Esophagus mucosa (tissue), 1 donor: ENCODE data around the gene PHKG2. TPM values are rescaled to one million over a fixed set of nuclear protein-coding genes. Genes with fewer than 3 reads are reported as not detected.

Experiments used
- ATAC-seq: fragments of 200-7000 bp; cut with Tn5 transposase; one replicate; pipeline ENCODE4 v1.9.1; 2020
- total RNA-seq: library from RNA; stranded (reverse); gene quantifications from one replicate; pipeline ENCODE4 v1.2.4, GENCODE V29; 2023
- donor health status: DM: yes; HTN: yes; CAD: no.

Gene PHKG2
- total RNA-seq, 1 donor from 2014 or later = 16.9 TPM

DNA sequence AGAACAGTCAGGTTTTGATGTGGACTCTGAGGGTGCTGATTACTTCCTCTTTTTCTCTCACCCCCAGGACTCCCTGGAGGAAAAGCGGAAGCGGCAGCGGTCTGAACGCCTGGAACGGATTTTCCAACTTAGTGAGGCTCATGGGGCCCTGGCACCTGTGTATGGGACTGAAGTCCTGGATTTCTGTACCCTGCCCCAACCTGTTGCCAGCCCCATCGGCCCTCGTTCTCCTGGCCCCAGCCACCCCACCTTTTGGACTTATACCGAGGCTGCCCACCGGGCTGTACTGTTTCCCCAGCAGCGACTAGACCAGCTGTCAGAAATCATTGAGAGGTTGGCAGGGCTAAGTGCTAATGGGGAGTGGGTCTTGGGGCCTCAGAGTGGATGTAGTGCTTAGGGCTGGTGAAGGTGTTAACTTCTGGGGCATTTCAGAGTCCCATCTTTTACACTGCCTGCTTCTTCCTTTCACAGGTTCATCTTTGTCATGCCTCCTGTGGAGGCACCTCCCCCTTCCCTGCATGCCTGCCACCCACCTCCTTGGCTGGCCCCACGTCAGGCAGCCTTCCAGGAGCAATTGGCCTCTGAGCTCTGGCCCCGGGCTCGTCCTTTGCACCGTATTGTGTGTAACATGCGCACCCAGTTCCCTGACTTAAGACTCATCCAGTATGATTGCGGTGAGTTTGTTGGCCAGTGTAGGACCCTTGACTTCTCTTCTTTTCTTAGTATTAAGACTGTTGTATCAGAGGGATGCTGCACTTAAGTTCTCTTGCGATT, 19.1 kb upstream of the PHKG2 start:
- no peak for ATAC-seq

DNA sequence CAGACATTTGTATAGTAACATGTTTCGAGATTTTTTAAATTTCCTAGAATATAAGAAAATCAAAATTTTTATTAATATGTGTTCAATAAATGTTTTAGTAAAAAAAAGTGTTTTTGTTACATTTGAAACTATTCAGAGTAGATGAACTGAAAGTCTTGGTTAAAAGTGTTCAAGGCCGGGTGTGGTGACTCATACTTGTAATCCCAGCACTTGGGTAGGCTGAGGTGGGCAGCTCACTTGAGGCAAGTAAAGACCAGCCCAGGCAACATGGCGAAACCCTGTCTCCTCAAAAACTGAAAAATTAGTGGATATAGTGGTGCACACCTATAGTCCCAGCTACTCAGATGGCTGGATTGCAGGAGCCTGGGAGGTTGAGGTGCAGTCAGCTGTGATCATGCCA, 16.8 kb upstream of the PHKG2 start:
- peak; percentile 27 for ATAC-seq

DNA sequence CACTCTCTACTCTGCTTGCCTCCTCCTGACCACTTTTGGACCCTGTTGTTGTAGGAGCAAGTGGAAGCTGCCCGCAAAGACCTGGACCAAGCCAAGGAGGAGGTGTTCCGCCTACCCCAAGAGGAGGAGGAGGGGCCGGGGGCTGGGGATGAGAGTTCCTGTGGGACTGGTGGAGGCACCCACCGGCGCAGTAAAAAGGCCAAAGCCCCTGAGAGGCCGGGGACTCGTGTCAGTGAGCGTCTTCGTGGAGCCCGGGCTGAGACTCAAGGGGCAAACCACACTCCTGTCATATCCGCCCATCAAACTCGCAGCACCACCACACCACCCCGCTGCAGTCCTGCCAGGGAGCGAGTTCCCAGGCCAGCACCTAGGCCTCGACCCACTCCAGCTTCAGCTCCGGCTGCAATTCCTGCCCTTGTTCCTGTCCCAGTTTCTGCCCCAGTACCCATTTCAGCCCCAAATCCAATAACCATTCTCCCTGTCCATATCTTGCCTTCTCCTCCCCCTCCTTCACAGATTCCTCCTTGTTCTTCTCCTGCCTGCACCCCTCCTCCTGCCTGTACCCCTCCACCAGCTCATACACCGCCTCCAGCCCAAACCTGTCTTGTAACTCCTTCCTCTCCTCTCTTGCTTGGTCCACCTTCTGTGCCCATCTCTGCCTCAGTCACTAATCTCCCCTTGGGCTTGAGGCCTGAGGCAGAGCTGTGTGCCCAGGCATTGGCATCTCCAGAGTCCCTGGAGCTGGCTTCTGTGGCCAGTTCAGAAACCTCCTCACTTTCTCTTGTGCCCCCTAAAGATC, 11.0 kb upstream of the PHKG2 start:
- no peak for ATAC-seq

DNA sequence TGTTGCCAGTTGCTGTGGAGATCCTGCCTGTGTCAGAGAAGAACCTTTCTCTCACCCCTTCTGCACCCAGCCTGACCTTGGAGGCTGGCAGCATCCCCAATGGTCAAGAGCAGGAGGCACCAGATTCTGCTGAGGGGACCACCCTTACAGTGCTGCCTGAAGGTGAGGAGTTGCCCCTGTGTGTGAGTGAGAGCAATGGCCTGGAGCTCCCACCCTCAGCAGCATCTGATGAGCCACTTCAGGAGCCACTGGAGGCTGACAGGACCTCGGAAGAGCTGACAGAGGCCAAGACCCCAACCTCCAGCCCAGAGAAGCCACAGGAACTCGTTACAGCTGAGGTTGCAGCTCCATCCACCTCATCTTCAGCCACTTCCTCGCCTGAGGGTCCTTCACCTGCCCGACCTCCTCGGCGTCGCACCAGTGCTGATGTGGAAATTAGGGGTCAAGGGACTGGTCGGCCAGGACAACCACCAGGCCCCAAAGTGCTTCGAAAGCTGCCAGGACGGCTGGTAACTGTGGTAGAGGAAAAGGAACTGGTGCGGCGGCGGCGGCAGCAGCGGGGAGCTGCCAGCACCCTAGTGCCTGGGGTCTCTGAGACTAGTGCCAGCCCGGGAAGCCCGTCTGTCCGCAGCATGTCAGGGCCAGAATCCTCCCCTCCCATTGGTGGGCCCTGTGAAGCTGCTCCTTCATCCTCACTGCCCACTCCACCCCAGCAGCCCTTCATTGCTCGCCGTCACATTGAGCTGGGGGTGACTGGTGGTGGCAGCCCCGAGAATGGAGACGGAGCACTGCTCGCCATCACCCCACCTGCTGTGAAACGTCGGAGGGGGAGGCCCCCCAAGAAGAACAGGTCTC, 10.2 kb upstream of the PHKG2 start:
- no peak for ATAC-seq

DNA sequence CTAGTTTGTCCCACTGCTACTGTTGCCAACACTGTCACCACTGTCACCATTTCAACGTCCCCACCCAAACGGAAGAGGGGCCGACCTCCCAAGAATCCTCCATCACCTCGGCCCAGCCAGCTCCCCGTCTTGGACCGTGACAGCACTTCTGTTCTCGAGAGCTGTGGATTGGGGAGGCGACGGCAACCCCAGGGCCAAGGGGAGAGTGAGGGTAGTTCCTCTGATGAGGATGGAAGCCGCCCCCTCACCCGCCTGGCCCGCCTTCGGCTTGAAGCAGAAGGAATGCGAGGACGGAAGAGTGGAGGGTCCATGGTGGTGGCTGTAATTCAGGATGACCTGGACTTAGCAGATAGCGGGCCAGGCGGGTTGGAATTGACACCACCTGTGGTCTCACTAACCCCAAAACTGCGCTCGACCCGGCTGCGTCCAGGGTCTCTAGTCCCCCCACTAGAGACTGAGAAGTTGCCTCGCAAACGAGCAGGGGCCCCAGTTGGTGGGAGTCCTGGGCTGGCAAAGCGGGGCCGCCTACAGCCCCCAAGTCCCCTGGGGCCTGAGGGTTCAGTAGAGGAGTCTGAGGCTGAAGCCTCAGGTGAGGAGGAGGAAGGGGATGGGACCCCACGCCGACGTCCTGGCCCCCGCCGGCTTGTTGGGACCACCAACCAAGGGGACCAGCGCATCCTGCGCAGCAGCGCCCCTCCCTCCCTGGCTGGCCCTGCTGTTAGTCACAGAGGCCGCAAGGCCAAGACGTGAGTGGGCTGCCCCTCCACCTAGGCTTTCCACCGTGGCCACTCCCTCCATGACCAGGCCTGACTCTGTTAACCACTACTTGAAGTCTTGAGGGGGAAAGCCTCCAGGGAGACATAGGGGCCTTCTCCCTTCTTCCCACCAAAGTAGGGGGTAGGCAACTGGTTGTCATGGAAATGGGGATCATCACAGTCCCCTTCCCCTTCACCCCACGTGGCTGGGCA, 9.0 kb upstream of the PHKG2 start:
- no peak for ATAC-seq

DNA sequence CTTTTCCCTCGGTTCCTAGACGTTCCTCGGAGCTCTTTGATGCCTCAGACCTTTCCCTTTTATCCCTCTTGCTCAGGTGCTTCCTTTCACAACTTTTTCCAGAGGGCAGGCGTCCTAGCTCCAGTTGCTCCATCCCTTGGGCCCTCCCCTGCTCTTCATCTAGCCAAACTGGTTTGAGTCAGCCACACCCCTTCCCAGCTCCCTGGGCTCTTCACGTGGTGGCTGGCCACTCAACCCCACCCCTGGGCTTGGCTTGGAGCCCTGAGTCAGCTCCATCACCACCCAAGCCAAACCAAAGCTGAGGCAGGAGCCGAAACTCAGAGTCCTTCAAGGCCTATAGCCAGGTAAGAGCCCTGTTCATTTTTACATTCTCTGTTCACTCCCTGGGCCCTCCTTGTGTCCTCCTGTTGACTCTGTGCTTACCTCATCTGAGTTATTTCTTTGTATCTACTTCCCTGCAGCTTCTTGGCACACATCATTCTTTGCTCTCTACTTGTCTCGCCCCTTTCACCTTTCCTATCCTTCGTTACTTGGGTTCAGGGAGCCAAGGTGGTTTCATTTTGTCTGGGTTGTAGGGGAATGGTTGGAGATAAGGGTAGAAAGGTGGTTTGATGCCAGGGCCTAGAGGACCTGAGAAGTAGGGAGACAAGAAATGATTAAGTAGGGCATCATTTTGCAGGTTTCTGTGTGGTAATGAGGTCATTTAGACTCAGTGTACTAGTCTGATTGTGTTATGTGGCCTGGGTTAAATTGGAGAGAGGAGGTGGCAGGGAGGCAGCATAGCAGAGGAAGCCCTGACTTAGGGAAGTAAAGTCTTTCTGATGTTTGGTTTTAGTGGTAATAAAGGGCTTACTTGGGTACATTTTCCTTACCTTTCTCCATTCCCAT, 7.6 kb upstream of the PHKG2 start:
- peak; percentile 93 for ATAC-seq

DNA sequence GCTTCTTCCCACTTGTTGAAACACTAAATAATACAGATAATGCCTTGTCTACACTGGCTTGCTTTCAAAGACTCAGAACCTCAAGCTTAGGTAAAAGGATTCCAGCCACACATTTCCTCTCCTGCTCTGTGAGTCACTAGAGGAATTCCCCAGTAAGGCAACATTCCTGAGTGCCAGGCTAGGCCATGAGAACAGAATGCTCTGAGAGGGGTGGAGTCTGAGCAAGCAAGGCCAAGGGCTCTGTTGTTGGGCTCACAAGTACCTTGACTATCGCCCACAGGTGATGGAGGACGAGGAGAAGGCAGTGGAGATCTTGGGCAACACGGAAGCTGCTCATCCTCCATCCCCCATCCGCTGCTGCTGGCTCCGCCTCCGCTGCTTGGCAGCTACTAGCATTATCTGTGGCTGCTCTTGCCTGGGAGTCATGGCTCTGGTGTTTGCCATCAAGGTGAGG, 6.7 kb upstream of the PHKG2 start:
- ATAC-seq = peak; percentile 92

DNA sequence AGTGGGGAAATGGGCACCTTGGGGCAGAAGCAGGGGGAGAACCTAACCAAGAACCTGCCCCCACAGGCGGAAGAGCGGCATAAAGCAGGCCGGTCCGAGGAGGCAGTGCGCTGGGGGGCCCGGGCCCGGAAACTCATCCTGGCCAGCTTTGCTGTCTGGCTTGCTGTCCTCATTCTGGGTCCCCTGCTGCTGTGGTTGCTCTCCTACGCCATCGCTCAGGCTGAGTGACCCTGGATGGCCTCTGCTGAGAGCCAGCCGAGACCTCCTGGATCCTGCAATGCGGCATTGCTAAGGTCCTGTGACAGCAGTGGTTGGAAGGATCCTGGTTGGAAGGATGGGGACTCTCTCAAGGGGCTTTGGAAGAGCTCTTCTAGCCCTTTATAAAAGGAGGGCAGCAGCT, 4.5 kb upstream of the PHKG2 start:
- ATAC-seq = no peak

DNA sequence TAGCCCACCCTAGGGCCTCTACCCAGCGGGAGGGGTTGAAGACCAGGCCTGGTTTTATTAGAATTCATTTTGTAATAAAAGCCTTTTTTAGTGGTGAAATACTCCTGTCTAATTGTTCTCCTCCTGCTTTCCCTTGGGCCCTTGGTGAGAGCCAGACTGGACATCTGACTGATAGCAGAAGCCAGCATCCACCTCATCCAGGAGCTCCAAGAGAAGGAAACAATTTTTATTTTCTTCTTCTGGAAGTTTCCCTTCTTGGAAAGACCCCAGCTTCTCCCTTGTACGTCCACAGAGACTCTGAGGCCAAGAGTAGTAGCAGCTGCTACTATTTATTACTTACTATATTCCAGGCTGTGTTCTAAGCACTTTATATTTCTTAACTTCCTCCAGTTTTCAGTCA, 4.0 kb upstream of the PHKG2 start:
- ATAC-seq = no peak

DNA sequence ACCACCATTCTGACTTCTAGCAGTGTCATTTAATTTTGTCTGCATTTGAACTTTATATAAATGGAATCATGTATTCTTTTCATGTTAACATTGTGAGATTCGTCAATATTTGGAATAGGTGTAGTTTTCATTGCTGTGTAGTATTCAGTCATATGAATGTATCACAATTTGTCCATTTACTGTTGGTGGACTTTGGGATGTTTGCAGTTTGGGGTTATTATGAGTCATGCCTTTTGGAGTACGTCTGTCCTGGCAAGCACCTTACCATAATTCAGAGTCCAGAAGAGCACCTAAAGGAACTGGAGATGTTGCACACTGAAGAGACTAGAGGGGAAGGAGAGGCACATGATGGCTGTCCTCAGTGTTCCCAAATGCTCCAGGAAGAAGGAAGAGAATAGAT, 3.1 kb upstream of the PHKG2 start:
- no peak for ATAC-seq

DNA sequence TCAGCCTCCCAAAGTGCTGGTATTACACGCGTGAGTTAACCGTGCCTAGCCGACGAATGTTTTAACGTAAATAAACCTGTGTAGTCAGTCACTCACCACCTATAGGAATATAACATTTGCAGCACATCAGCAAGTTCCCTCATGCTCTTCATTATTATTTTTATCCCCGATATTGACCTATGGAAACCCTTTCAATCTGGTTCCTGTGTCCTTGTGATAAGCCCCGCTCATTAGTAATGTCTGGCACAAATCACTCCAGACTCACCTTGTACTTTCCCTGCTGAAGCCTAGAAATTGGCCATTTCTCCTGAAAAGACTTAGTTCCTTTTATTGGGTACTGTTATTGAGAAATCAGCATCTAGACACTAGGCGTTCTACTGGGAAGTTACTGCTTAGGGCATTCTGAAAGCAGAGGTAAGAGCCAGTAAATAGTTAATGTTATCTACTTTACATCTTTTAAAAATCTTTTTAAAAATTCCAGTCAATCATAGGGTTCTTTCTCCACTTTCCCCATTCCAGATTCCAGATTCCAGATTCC, 1.5 kb upstream of the PHKG2 start:
- no peak for ATAC-seq

DNA sequence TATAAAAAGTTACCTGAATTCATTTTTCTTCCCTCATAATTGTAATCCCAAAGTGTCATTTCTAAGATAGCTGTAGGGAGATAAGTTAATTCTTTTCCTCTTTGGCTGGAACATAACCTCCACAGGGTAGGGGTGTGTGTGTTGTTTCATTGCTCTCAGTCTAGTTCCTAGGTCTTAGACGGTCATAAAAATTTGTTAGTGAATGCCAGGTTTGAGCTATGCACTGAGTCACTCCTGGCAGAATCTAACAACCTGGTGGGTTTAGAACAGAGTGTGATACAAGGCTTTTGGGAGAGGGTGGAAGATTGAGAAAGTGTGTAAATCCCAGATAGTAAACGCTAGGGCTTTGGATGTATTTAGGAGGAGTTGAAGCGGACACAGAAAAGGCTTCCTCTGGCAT, 894 bp upstream of the PHKG2 start:
- no peak for ATAC-seq

DNA sequence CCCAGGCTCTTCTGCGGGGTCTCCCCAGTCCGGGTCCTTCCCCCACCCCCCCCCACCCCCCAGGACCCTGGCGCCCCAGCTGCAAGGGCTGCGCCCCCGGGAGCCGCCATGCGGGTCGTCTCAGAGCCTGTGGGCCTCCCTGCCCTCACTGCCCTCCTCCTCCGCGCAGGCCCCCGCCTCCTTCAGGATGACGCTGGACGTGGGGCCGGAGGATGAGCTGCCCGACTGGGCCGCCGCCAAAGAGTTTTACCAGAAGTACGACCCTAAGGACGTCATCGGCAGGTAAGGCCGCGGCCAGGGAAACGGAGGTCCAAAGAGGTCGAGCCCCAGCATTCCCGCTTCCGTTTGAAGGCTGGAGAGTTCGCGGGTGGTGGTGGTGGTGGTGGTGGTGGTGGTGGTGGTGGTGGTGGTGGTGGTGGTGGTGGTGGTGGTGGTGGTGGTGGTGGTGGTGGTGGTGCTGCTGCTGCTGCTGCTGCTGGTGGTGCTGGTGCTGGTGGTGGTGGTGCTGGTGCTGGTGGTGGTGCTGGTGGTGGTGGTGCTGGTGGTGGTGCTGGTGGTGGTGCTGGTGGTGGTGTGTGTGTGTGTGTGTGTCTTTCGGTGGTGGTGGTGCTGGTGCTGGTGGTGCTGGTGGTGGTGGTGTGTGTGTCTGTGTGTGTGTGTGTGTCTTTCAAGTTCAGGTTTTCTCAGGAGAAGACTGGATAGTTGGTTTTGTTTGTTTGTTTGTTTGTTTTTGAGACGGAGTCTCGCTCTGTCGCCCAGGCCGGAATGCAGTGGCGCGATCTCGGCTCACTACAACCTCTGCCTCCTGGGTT, 615 bp downstream of the PHKG2 start:
- ATAC-seq = peak; percentile 36

DNA sequence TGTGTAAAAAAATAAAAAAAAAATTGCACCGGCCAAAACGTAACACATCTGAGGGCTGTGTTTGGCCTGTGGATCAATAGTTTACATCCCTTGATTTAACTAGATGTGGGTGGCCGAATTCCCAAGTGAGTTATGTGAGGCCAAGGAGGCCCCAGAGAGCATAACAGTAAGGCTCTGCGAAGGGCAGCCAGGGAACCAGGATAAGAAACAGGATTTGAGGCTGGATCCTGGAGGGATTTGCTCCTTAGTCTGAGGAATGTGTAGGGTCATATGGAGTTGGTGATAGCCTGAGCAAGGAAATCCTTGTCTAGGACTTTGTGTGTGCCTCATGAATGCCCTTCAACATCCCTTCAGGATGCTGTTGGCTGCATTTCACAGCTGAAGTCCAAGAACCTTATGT, 2.0 kb downstream of the PHKG2 start:
- no peak for ATAC-seq

DNA sequence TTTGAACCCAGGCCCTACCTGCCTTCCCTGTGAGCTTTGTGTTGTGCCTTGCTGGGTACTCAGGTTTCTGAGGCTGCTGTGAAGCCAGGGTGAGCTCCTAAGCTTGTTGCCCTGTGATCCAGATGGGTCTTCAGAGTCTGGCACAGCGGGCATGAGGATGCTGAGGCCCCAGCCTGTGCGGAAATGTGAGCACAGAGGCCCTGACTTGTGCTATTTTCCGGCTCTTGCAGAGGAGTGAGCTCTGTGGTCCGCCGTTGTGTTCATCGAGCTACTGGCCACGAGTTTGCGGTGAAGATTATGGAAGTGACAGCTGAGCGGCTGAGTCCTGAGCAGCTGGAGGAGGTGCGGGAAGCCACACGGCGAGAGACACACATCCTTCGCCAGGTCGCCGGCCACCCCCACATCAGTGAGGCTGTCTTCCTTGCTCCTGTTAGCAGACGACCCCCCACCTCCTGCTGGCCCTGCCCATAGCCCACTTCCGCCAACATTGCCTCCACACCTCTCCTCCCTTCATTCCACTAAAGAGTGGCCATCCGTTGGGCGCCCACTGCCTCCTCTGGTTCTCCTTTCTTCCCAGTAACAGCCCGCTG, 2.7 kb downstream of the PHKG2 start:
- ATAC-seq = no peak

DNA sequence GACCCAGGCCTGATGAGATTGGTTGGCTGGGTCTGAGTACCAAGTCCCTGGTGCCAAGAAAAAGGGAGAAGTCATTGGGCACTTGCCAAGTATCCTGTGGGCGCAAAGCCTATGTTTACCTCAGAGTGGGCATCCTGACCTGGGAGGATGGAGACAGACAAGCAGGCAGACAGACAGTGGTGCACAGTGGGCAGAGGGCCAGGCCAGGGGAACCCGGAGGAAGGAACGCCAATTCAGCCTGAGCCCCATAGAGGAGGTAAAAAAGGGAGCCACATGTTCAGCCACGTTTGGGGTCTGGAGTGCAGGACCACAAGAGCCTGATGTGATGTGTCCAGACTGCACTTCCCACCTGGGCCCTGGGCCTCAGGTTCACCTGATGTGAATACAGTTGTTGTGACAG, 5.4 kb downstream of the PHKG2 start:
- no peak for ATAC-seq

DNA sequence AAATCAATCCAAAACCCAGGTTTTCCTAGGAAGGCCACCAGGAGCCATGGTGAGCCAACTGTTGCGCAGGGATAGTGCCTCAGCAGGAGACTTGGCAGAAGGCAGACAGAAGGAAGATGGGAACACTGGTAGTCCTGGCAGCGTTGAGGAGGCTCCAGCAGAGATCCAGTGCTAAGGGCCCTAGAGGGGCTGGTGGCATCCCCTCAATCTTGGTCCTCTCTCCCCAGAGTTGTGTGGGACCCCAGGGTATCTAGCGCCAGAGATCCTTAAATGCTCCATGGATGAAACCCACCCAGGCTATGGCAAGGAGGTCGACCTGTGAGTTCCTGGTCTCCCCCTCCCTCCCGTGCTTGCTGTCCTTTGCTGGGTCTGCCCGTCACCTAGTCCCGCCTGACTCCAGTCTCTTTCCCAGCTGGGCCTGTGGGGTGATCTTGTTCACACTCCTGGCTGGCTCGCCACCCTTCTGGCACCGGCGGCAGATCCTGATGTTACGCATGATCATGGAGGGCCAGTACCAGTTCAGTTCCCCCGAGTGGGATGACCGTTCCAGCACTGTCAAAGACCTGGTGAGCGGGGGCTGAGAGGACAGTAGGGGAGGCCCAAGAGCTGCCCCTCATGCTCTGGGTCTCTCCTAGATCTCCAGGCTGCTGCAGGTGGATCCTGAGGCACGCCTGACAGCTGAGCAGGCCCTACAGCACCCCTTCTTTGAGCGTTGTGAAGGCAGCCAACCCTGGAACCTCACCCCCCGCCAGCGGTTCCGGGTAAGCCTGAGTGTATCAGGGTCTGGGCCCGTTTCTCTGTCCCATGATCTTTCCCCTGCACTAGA, 7.9 kb downstream of the PHKG2 start:
- no peak for ATAC-seq

DNA sequence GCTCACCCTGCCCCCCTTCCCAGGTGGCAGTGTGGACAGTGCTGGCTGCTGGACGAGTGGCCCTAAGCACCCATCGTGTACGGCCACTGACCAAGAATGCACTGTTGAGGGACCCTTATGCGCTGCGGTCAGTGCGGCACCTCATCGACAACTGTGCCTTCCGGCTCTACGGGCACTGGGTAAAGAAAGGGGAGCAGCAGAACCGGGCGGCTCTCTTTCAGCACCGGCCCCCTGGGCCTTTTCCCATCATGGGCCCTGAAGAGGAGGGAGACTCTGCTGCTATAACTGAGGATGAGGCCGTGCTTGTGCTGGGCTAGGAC, 8.5 kb downstream of the PHKG2 start:
- ATAC-seq = peak; percentile 5
